Measurements from ENCODE around the gene DIRAS2. TPM values are rescaled to one million over a fixed set of nuclear protein-coding genes. Genes with fewer than 3 reads are reported as not detected.
A peak's percentile ranks its signal among the peaks of the same experiment; 100 is the strongest.

Gene DIRAS2
- total RNA-seq, 1 experiment from 2014 or later: not detected

DNA sequence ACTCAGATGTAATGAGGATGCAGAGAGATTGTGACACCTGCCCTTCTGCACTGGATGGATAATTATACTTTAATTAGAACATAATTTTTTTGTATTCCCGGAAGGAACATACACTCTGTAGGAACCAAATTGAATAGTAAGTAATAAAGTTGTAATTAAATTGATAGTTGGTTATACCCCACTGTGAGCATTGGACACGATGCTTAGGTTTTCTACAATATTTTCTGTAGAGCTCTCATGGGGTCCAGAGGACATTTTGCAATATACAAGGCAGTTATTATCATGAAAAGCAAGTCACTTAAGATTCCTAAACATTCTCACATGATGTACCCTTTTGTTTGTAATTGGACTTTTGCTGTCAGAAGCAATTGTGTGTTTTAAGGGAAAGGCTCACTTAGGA, 63.4 kb downstream of the DIRAS2 start:
- peaks cover 14% of the 10 kb centered on the region for H3K4me1 ChIP-seq (replicated peaks; ENCODE audit: insufficient read depth)
- H3K27ac ChIP-seq: no peak overlapping the region
- no peaks in the 10 kb centered on the region for H3K9me2 ChIP-seq (ENCODE audit: insufficient read depth)
- intact Hi-C loops (cut with micrococcal nuclease; ENCODE audit: unreplicated experiment): no loop called here
- no peaks in the 10 kb centered on the region; the same call in 1 of the 2 replicates for H3F3A ChIP-seq (ENCODE audit: insufficient read depth, low read depth)
- DNase-seq: no peak
- no peaks in the 10 kb centered on the region for H3K36me3 ChIP-seq (ENCODE audit: low read depth)
- H3K27me3 ChIP-seq (ENCODE audit: insufficient read depth, low read depth): no peaks in the 10 kb centered on the region
- POLR2A ChIA-PET (ENCODE audit: unreplicated experiment): no interaction called here
- TF ChIP-seq, protein P1, sequence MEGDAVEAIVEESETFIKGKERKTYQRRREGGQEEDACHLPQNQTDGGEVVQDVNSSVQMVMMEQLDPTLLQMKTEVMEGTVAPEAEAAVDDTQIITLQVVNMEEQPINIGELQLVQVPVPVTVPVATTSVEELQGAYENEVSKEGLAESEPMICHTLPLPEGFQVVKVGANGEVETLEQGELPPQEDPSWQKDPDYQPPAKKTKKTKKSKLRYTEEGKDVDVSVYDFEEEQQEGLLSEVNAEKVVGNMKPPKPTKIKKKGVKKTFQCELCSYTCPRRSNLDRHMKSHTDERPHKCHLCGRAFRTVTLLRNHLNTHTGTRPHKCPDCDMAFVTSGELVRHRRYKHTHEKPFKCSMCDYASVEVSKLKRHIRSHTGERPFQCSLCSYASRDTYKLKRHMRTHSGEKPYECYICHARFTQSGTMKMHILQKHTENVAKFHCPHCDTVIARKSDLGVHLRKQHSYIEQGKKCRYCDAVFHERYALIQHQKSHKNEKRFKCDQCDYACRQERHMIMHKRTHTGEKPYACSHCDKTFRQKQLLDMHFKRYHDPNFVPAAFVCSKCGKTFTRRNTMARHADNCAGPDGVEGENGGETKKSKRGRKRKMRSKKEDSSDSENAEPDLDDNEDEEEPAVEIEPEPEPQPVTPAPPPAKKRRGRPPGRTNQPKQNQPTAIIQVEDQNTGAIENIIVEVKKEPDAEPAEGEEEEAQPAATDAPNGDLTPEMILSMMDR (conservative IDR thresholded peaks at IDR 0.05): no peak
- no peak for TF ChIP-seq EZH2 (IDR thresholded peaks at IDR 0.05; ENCODE audit: low read depth)
- no peaks in the 10 kb centered on the region for H4K20me1 ChIP-seq (ENCODE audit: insufficient read depth)
- H2AFZ ChIP-seq: no peak overlapping the region
- CTCF ChIA-PET: no interaction called here
- no peaks in the 10 kb centered on the region for H3K79me2 ChIP-seq (ENCODE audit: low read depth)
- H3K4me2 ChIP-seq: no peak overlapping the region
- no TSS peak for BruUV-seq (replicated peaks)
- no peaks in the 10 kb centered on the region; the same call in 1 of the 2 replicates for H3K9me3 ChIP-seq (ENCODE audit: insufficient read depth, low read depth)
- H3K4me3 ChIP-seq: no peak overlapping the region

- ChIA-PET CTCF (no interaction called here), POLR2A (ENCODE audit: unreplicated experiment) (no interaction called here)
- Histone ChIP-seq H3K4me2 (peak overlapping the region; percentile 50), H4K20me1 (ENCODE audit: insufficient read depth) (no peaks in the 10 kb centered on the region), H3K27ac (peak overlapping the region; percentile 72), H2AFZ (peak overlapping the region; percentile 66; the same call in 1 of the 2 replicates), H3K79me2 (ENCODE audit: low read depth) (no peaks in the 10 kb centered on the region), H3K4me1 (replicated peaks; ENCODE audit: insufficient read depth) (peaks cover 14% of the 10 kb centered on the region), H3K9me3 (ENCODE audit: insufficient read depth, low read depth) (no peaks in the 10 kb centered on the region; the same call in 1 of the 2 replicates), H3K36me3 (ENCODE audit: low read depth) (no peaks in the 10 kb centered on the region), H3K27me3 (ENCODE audit: insufficient read depth, low read depth) (no peaks in the 10 kb centered on the region), H3K9me2 (ENCODE audit: insufficient read depth) (no peaks in the 10 kb centered on the region), H3K4me3 (no peak overlapping the region), H3F3A (ENCODE audit: insufficient read depth, low read depth) (no peaks in the 10 kb centered on the region; the same call in 1 of the 2 replicates)
- DNase-seq: peak in 1 of 2 experiments; percentile 80
- TF ChIP-seq, protein P1 (conservative IDR thresholded peaks at IDR 0.05): no peak
- no peak for TF ChIP-seq EZH2 (IDR thresholded peaks at IDR 0.05; ENCODE audit: low read depth)
- no TSS peak for BruUV-seq (replicated peaks)
- intact Hi-C loops (cut with micrococcal nuclease; ENCODE audit: unreplicated experiment): no loop called here
Observed at GRCh38 chr9:90578126-90578815, 64.4 kb downstream of the DIRAS2 start.

GRCh38 chr9:90569511-90569910, 73.1 kb downstream of the DIRAS2 start:
- DNase-seq: no peak
- Histone ChIP-seq H3K79me2 (ENCODE audit: low read depth) (no peaks in the 10 kb centered on the region), H2AFZ (no peak overlapping the region), H3K4me1 (replicated peaks; ENCODE audit: insufficient read depth) (no peaks in the 10 kb centered on the region), H3K27ac (no peak overlapping the region), H4K20me1 (ENCODE audit: insufficient read depth) (no peaks in the 10 kb centered on the region), H3K36me3 (ENCODE audit: low read depth) (no peaks in the 10 kb centered on the region), H3K27me3 (ENCODE audit: insufficient read depth, low read depth) (no peaks in the 10 kb centered on the region), H3K4me3 (no peak overlapping the region), H3K4me2 (no peak overlapping the region), H3K9me3 (ENCODE audit: insufficient read depth, low read depth) (no peaks in the 10 kb centered on the region), H3F3A (ENCODE audit: insufficient read depth, low read depth) (no peaks in the 10 kb centered on the region), H3K9me2 (ENCODE audit: insufficient read depth) (no peaks in the 10 kb centered on the region; the same call in 1 of the 2 replicates)
- intact Hi-C loops (cut with micrococcal nuclease; ENCODE audit: unreplicated experiment): no loop called here
- POLR2A ChIA-PET (ENCODE audit: unreplicated experiment): interaction anchor here (0.7 kb wide), 1 partner anchor 371 kb away, joined by 5 read pairs; no protein-coding TSS in a partner anchor
- BruUV-seq (replicated peaks): no TSS peak
- no peak for TF ChIP-seq EZH2 (IDR thresholded peaks at IDR 0.05; ENCODE audit: low read depth)
- TF ChIP-seq, protein P1 (conservative IDR thresholded peaks at IDR 0.05): no peak
- CTCF ChIA-PET: no interaction called here
